Testis (tissue), 2 donors: ENCODE data around the gene LORICRIN.
A peak's percentile ranks its signal among the peaks of the same experiment; 100 is the strongest.

Experiments used
- CTCF ChIP-seq, 3 experiments: fragments of 450-650 bp in 2 of 3; fragments of 200-600 bp in 1 of 3; sonication (generic) in 1 of 3; IDR thresholded peaks; one replicate each; pipeline ENCODE4 v1.5.1; 2016 to 2019; ENCODE audit warnings: antibody characterized with exemption in 3 of 3, mild to moderate bottlenecking in 2 of 3, moderate library complexity in 1 of 3
- POLR2A ChIP-seq: fragments of 450-650 bp; IDR thresholded peaks from one replicate; pipeline ENCODE4 v1.6.1; 2017; ENCODE audit warnings: antibody characterized with exemption, mild to moderate bottlenecking, moderate library complexity

- TF ChIP-seq CTCF (IDR thresholded peaks at IDR 0.05) (peak in 1 of 3 experiments; percentile 53), POLR2A (no peak)
These were observed 6.0 kb downstream of the LORICRIN start for GRCh38 chr1:153265457-153265856.
